Activated naive CD8-positive, alpha-beta T cell treated with anti-CD3 and anti-CD28 coated beads, Interleukin-2, amount 50 U/mL, for 24 hours (primary cell): ENCODE data around the gene FMC1.
"Not testable (repeated sequence)": the region's sequence is repeated elsewhere in the genome, so short reads cannot be mapped to it uniquely, and the experiment has no call there.

Source experiments
- ATAC-seq: fragments of 150-1000 bp; cut with Tn5 transposase; one replicate; pipeline ENCODE4 v1.10.0; 2021
- DNase-seq: peaks from one replicate; pipeline ENCODE4 v3.0.0; 2021
- H3K27ac Mint-ChIP-seq: one replicate; pipeline ENCODE4 v1.8.0; 2021; ENCODE audit warnings: mild to moderate bottlenecking, mixed read lengths
- H3K27me3 Mint-ChIP-seq: one replicate; pipeline ENCODE4 v1.8.0; 2021; ENCODE audit warnings: mixed read lengths
- H3K36me3 Mint-ChIP-seq: one replicate; pipeline ENCODE4 v1.8.0; 2021; ENCODE audit warnings: low read depth, mixed read lengths
- H3K4me1 Mint-ChIP-seq: one replicate; pipeline ENCODE4 v1.8.0; 2021; ENCODE audit warnings: mixed read lengths
- H3K4me3 Mint-ChIP-seq: one replicate; pipeline ENCODE4 v1.8.0; 2021; ENCODE audit warnings: mild to moderate bottlenecking, moderate library complexity, mixed read lengths
- H3K9me3 Mint-ChIP-seq: one replicate; pipeline ENCODE4 v1.8.0; 2021; ENCODE audit warnings: mixed read lengths

FMC1 gene, protein sequence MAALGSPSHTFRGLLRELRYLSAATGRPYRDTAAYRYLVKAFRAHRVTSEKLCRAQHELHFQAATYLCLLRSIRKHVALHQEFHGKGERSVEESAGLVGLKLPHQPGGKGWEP

DNA sequence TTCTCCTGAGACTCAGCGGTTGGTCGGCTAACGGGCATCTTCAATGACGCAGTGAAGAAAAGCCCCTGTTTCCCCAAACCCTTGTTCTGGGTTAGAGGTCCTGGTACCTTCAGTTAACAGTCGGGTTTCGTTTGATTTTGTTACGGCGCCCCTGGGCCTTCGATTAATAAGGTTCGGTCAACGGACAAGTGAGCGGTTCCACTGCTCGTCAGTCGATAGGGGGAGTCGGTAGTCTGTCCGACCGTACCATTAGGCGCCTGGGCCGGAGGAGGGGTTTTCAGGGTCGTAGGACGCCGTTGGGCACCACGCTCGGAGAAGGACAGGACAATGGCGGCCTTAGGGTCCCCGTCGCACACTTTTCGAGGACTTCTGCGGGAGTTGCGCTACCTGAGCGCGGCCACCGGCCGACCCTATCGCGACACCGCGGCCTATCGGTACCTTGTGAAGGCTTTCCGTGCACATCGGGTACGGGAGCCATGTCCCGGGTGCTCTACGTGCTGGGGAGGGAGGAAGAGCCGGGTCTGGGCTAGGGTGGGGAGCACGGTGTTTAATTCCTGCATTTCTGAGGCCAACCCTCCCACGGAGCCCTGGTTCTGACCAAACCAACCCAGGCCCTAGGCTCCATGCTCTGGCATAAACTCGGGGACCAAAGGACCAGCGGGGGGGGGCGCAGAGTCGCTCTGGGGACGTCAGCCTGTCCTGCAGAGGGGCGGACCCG lies at the start of gene FMC1:
FMC1 (plus strand) TSS at position 280 of the 718 bp plus-strand sequence; CDS start at position 328, 48 bp downstream.
- Mint-ChIP-seq H3K36me3 (peaks cover 22% of the 10 kb centered on the region), H3K27ac (peak within 1 kb of the TSS; percentile 99), H3K27me3 (peaks cover 7% of the 10 kb centered on the region), H3K9me3 (peaks cover 13% of the 10 kb centered on the region), H3K4me3 (peak within 1 kb of the TSS; percentile 91), H3K4me1 (peaks cover 37% of the 10 kb centered on the region)
- ATAC-seq: peak; percentile 71
- DNase-seq: peak; percentile 90

DNA sequence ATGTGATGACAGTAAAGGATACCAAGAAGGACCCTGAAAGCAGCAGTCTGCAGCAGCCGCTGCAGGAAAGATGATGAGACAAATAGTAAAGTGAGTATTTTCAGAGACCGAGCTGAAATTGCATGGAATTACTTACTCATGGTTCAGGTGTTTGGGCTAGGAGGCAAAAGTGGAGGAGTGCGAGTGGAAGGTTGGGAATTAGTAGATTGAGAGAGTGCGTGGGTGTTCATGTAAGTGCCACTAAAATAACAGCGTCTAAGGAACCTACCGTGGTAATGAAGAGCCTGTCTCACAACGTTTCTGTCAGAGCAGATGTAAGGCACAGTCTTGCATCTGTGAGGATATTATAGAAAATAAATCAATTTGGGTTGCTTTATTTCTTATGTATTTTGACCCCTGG lies 48.3 kb upstream of the FMC1 start:
- Mint-ChIP-seq H3K36me3 (peaks cover 16% of the 10 kb centered on the region), H3K9me3 (no peaks in the 10 kb centered on the region), H3K27me3 (no peaks in the 10 kb centered on the region), H3K27ac (no peak overlapping the region), H3K4me1 (no peaks in the 10 kb centered on the region), H3K4me3 (no peak overlapping the region)
- no peak for DNase-seq
- ATAC-seq: no peak

DNA sequence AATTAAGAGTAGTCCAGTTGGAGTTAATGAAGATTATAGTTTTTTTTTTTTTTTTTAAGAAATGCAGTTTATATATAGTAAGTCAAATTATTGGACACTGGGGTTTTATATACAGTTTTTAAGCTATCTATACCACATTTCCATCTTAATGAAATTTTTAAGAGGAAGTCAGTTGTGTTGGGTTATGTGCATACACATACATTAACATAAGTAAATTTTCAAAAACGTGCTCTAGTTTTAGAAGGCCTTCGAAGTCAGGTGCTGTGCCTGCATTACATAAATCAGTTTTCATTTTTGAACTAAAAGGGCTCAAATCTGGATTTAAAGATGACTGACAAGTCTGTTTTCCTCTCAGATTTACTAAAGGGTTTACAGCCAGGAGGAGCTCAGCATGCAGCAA lies 47.6 kb upstream of the FMC1 start:
- H3K27ac Mint-ChIP-seq: no peak overlapping the region

DNA sequence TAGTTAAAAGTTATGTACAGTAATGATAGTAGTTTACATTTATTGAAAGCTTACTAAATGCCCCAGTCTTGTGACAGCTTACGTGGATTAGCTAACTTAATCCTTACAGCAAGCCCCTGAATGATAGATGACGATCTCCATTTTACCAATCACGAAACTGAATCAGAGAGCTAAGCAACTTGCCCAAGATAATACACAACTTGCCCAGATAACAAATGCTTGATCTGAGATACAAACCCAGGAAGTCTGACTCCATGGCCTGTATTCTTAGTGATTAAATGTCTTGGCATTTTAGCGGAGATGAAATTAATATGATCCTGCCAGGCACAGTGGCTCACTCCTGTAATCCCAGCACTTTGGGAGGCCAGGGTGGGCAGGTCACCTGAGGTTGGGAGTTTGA lies 46.9 kb upstream of the FMC1 start:
- no peak overlapping the region for H3K4me3 Mint-ChIP-seq
- ATAC-seq (no peak), DNase-seq (no peak)
- H3K36me3 Mint-ChIP-seq: peaks cover 18% of the 10 kb centered on the region
- H3K27ac Mint-ChIP-seq: no peak overlapping the region
- H3K4me1 Mint-ChIP-seq: no peaks in the 10 kb centered on the region
- H3K9me3 Mint-ChIP-seq: no peaks in the 10 kb centered on the region
- H3K27me3 Mint-ChIP-seq: no peaks in the 10 kb centered on the region

More for the DNA sequence above, 47.6 kb upstream of the FMC1 start:
- ATAC-seq (no peak), DNase-seq (no peak)
- no peaks in the 10 kb centered on the region for H3K9me3 Mint-ChIP-seq
- H3K36me3 Mint-ChIP-seq: peaks cover 18% of the 10 kb centered on the region
- no peaks in the 10 kb centered on the region for H3K4me1 Mint-ChIP-seq
- no peak overlapping the region for H3K4me3 Mint-ChIP-seq
- no peaks in the 10 kb centered on the region for H3K27me3 Mint-ChIP-seq

DNA sequence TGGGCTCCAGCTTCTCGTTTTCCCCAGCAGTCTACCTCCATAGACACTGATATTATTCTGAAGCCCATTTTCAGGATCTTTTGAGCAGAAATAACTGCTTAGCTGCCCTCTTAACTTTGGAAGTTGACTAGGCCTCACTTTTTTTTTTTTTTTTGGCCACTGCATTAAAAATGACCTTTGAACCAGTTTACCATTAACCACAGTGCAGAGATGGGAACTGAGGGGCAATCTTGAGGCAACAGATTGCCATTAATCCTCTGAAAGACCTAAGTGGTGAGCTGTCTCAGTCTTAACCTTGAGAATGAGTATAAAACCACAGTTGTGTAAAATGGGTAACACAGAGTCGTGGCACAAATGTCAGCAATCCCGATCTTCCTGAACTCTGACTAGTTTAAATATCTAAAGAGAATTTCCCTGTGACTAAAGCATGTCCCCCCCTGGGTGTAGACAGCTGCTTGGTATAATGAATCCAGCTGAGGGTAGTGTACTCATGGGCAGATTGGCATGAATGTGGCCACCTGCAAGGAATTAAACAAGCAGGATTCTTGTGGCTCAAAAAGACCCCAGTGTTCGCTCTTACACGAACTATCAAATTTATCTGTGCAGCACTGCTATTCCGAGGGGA lies 46.1 kb upstream of the FMC1 start:
- Mint-ChIP-seq H3K27ac (no peak overlapping the region), H3K4me3 (no peak overlapping the region), H3K36me3 (peaks cover 18% of the 10 kb centered on the region), H3K27me3 (no peaks in the 10 kb centered on the region), H3K9me3 (no peaks in the 10 kb centered on the region), H3K4me1 (no peaks in the 10 kb centered on the region)
- DNase-seq (no peak), ATAC-seq (no peak)

DNA sequence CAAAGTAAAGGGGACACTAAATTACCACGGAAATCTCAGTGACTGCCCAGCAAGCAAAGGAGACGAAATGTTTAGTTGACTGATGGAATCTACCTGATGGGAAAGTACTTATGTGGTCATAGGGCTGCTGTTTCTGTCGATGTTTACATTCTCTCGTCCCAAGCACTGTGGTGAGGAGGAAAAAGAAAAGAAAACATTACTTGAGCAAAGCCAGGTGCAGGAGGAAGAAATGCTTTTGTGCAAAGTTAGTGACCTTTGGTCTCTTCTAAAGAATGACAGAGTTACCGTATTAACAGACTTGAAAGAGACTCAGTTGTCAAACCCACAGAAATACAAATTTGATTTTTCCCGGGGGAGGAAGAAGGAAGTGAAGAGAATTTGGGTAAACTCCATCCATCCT lies 43.3 kb upstream of the FMC1 start:
- Mint-ChIP-seq H3K36me3 (peaks cover 19% of the 10 kb centered on the region), H3K27ac (no peak overlapping the region), H3K4me1 (no peaks in the 10 kb centered on the region), H3K27me3 (no peaks in the 10 kb centered on the region), H3K4me3 (no peak overlapping the region), H3K9me3 (no peaks in the 10 kb centered on the region)
- no peak for DNase-seq
- ATAC-seq: no peak

DNA sequence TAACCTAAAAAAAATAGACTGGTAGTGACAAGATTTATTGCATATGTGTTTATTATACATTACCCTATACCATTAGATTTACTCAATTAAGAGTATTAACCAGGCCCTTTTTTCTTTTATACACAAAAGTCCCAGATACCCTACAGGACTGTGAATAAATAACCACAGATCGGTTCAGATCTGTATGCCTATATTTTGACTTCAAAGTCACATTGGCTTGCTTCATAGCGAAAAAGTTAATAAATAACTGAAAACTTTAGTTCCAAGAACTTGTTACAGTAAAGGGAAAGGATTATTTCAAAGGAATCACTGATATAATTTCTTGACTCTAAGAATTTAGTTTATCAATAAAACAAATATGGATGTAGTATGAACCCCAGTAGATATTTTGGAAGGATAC lies 41.8 kb upstream of the FMC1 start:
- Mint-ChIP-seq H3K4me1 (no peaks in the 10 kb centered on the region), H3K4me3 (no peak overlapping the region), H3K9me3 (no peaks in the 10 kb centered on the region), H3K27ac (no peak overlapping the region), H3K36me3 (peaks cover 13% of the 10 kb centered on the region), H3K27me3 (no peaks in the 10 kb centered on the region)
- no peak for DNase-seq
- ATAC-seq: no peak

DNA sequence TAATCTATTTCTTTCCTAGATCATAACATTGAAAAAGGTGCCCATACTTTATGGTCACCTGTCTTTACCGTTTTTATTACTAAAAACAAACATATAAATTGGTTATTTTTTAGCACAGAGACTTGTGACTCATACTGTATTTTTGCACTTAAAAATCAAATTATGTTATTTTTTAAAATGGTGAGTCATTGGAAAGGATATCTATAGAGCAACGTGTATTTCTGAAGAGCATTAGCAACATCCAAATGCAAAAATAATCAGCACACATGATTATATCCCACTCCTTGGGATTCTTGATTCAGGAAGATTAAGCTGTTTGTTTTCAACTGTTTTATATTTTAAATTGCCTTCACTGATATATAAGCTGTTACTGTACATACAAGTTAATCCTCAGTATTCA lies 40.7 kb upstream of the FMC1 start:
- no peak for DNase-seq
- Mint-ChIP-seq H3K27me3 (no peaks in the 10 kb centered on the region), H3K36me3 (peaks cover 11% of the 10 kb centered on the region)

DNA sequence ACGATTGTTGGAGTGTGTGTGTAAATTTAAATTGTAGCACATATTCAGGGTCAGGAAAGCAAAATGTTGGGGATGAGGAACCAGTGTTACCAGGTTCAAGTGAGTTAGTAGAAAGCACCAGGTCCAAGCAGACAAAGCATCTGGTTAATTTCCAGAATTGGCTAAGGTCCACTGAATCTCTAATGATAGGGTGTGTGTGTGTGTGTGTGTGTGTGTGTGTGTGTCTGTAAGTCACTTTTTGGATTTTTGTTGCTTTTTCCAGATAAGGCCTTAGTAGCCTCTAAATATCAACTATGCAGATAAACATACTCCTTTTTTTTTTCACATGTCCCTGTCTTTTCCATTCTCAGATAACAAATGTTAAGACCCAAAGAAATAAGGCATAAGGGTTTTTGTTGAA lies 36.6 kb upstream of the FMC1 start:
- Mint-ChIP-seq H3K4me1 (no peaks in the 10 kb centered on the region), H3K9me3 (no peaks in the 10 kb centered on the region), H3K36me3 (peaks cover 10% of the 10 kb centered on the region), H3K27me3 (no peaks in the 10 kb centered on the region), H3K27ac (no peak overlapping the region), H3K4me3 (no peak overlapping the region)
- ATAC-seq: no peak
- DNase-seq: no peak

More for the DNA sequence above, 40.7 kb upstream of the FMC1 start:
- ATAC-seq: no peak
- no peak overlapping the region for H3K4me3 Mint-ChIP-seq
- H3K9me3 Mint-ChIP-seq: no peaks in the 10 kb centered on the region
- no peaks in the 10 kb centered on the region for H3K4me1 Mint-ChIP-seq
- H3K27ac Mint-ChIP-seq: no peak overlapping the region

DNA sequence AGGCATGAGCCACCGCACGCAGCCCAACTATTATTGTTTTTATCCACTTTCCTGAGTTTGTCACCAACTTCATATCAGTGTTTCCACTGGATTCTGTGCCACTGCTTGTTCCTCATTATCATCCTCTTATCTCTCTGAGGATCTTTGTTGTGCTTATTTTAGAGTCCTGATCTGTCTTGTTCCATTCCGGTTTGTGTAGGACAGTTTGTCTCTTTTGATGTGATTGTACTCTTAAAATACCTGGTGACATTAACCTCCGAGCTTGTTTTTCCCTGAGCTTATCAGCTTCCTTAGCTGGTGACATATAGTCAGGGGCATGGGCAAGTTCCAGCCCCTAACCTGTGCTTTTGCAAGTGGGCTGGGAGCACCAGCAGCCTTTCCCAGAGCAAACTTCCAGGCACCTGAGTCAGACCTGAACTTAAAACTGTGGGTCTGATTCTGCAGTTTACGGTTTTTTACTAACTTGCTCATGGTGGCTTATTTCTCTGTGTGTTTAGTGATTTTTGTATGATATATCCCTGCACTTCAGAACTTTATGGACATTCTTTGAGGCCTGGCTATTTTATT lies 23.1 kb upstream of the FMC1 start:
- no peaks in the 10 kb centered on the region for H3K9me3 Mint-ChIP-seq
- H3K27me3 Mint-ChIP-seq: no peaks in the 10 kb centered on the region
- DNase-seq (no peak), ATAC-seq (no peak)
- H3K36me3 Mint-ChIP-seq: no peaks in the 10 kb centered on the region
- H3K4me3 Mint-ChIP-seq: no peak overlapping the region
- no peaks in the 10 kb centered on the region for H3K4me1 Mint-ChIP-seq
- H3K27ac Mint-ChIP-seq: no peak overlapping the region

DNA sequence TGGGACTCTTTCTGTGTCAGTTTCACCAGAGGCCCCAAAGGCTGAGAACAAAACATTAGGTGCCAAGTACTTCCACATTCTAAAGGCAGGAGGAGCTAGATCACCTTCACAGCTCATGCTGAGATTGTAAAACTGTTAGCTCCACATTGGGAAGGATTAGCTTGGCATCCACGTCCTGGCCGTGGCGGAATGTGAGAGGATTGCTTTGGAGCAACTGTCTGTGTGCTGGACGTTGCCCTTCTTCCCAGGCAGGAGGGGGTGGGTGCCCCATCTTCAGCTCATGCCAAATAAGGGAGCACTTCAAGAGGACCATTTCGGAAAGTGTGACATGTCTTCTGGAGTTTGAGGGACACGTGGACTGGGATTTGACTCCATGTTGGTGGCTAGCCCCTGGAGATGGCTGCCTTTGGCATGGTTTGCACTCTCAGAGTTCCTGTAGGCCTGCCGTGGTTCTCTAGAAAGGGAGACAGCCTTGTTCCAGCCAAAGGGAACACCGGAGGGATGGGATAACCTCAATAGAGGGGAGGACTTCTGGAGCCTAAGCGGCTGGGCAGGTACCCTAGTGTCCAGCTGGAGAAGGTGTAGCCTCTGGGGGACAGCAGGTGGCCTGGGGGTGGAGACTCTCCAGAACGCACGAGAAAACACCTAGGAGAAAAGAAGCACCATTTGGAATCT lies 19.9 kb upstream of the FMC1 start:
- H3K9me3 Mint-ChIP-seq: no peaks in the 10 kb centered on the region
- H3K27me3 Mint-ChIP-seq: no peaks in the 10 kb centered on the region
- ATAC-seq (no peak), DNase-seq (no peak)
- H3K4me1 Mint-ChIP-seq: no peaks in the 10 kb centered on the region
- no peak overlapping the region for H3K27ac Mint-ChIP-seq
- H3K36me3 Mint-ChIP-seq: no peaks in the 10 kb centered on the region
- H3K4me3 Mint-ChIP-seq: no peak overlapping the region

DNA sequence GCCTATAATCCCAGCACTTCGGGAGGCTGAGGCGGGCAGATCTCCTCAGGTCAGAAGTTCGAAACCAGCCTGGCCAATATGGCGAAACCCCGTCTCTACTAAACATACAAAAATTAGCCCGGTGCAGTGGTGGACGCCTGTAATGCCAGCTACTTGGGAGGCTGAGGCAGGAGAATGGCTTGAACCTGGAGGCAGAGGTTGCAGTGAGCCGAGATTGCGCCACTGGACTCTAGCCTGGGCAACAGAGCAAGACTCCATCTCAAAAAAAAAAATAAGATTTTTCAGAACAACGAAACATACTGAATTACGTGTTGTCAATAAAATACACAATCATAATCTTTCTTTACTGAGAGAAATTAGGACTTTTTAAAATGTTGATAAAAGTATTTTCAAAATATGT lies 16.4 kb upstream of the FMC1 start:
- not testable (repeated sequence) for H3K36me3 Mint-ChIP-seq, H3K27me3 Mint-ChIP-seq, DNase-seq, ATAC-seq, H3K4me3 Mint-ChIP-seq, H3K27ac Mint-ChIP-seq, H3K4me1 Mint-ChIP-seq, H3K9me3 Mint-ChIP-seq

DNA sequence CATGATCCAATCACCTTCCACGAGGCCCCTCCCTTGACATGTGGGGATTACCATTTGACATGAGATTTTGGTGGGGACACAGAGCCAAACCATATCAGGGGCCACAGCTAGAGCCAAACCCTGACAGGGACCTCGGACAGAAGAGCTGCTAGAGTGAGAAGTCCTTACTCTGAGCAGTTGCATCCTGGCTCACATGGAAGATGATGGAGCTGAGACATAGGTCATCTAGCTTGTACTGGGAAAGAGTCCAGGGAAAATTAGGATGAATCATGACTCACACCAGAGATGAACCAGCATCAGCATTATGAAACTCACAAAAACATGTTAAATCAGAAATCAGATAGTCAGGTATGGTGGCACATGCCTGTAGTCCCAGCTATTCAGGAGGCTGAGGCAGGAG lies 12.8 kb upstream of the FMC1 start:
- no peak for ATAC-seq
- Mint-ChIP-seq H3K4me3 (no peak overlapping the region), H3K27me3 (no peaks in the 10 kb centered on the region), H3K27ac (no peak overlapping the region), H3K4me1 (peaks cover 7% of the 10 kb centered on the region), H3K36me3 (no peaks in the 10 kb centered on the region), H3K9me3 (no peaks in the 10 kb centered on the region)
- no peak for DNase-seq

DNA sequence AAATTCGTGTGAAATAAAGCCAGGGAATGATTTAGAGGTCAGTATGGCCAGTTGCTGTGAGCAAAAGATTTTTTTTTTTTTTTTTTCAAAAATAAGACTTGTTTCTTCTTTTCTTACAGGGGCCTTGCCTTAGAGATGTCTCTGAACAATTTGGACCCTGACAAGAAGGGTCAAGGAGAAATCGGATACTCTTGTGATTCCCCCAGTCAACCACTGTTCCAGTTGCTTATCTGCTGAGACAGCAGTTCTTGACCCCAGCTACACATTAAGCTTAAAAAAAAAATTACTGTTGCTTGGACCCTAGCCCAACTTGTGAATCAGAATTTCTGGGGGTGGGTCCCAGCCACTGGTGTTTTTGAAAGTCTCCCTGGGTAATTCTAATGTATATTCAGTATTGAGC lies 12.0 kb upstream of the FMC1 start:
- Mint-ChIP-seq H3K4me3 (no peak overlapping the region), H3K36me3 (no peaks in the 10 kb centered on the region), H3K9me3 (no peaks in the 10 kb centered on the region), H3K27ac (no peak overlapping the region), H3K4me1 (peaks cover 7% of the 10 kb centered on the region), H3K27me3 (no peaks in the 10 kb centered on the region)
- DNase-seq (no peak), ATAC-seq (no peak)
